Caki2 (cell line): ENCODE data around the gene NPAS4. TPM values are rescaled to one million over a fixed set of nuclear protein-coding genes. Genes with fewer than 3 reads are reported as not detected.
"Not testable (repeated sequence)": the region's sequence is repeated elsewhere in the genome, so short reads cannot be mapped to it uniquely, and the experiment has no call there.

Source experiments
- DNase-seq: peaks from one replicate; pipeline ENCODE4 v3.0.0-alpha.2; 2015; ENCODE audit warnings: low read depth
- in situ Hi-C: cut with HindIII; loops from 2 replicates; pipeline ENCODE4 v1.10.0; 2016; ENCODE audit warnings: low sequenced_read_pairs, low pct_unique_long_range_greater_than_20kb, mixed read lengths
- total RNA-seq: library from RNA; depleted of rRNA; stranded (reverse); fragments of >200 nt; shearing (Covaris generic); gene quantifications from 2 replicates; pipeline ENCODE4 v1.2.3, GENCODE V29; 2014; ENCODE audit warnings: low replicate concordance

NPAS4 gene
- total RNA-seq, 1 experiment from 2014 or later: not detected

DNA sequence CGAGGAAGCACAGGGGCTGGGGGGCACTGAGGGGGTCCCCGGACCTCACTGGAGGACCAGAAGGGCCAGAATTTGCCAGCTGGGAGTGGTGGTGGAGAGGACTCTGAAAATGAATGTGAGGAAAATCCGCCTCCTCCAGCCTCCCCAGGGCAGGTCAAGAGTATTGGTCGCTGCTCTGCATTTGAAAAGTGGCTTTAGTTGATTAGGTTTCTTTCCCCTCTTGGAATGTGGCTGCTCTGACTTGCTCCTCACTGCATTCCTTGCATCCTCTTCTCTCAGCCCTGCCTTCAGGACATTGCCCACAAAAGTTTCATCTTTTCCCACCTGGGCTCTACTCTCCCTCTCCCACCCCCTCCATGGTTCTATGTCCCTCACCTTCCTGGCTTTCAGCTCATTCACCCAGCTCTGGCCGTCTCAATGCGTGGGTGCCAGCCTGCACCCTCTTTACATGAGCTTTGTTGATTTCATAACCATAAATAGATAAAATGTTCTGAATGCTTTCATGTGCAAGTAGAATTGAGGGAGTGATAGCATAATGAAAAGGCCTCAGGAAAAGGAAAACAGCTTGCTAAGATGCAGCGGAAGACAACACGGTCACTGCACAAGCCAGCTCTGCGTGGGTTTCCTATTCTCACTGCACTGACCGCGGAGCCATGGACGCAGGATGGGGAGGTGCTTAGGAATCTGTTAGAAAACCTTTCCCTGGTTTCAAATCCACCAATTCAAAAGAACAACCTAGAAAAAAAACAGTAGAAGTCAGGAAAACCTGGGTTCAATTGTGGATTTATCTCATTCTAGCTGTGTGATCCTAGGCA lies 6.5 kb upstream of the NPAS4 start:
- no peak for DNase-seq

DNA sequence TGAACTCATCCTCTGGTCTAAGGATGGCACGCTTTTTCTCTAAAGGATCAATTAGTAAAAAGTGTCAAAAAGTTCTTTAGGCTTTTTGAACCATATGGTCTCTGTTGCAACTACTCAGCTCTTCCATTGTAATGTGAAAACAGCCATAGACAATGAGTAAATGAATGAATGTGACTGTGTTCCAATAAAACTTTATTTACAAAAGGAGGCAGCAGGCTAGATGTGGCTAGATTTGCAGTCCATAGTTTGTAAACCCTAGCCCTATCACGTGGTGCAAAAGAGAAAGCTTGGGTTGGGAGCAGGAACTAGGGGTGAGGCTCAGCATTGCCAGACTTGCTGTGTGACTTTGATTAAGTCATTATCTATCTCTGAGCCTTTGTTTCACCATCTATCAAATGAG lies 5.4 kb upstream of the NPAS4 start:
- in situ Hi-C loops: no loop called here
- no peak for DNase-seq

More for the DNA sequence above, 6.5 kb upstream of the NPAS4 start:
- in situ Hi-C loops: no loop called here

DNA sequence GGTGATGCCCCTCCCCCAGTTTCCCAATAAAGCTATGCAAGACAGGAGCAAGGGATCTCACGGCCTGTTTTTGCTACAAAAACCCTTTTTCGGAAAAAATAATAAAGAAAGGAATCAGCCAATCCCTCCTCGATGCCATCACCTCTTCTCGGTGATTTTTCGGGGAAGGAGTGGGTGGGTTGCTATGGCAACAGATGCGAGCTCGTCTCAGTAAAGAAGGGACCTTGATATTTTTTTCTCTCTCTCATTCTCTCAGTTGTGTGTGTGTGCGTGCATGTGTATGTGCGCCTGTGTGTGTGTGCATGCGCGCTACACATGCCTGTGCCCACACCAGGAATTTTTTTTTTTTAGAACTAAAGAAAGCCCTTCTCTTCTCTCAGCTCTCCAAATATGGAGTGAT lies 3.8 kb upstream of the NPAS4 start:
- in situ Hi-C loops: no loop called here
- DNase-seq: no peak

DNA sequence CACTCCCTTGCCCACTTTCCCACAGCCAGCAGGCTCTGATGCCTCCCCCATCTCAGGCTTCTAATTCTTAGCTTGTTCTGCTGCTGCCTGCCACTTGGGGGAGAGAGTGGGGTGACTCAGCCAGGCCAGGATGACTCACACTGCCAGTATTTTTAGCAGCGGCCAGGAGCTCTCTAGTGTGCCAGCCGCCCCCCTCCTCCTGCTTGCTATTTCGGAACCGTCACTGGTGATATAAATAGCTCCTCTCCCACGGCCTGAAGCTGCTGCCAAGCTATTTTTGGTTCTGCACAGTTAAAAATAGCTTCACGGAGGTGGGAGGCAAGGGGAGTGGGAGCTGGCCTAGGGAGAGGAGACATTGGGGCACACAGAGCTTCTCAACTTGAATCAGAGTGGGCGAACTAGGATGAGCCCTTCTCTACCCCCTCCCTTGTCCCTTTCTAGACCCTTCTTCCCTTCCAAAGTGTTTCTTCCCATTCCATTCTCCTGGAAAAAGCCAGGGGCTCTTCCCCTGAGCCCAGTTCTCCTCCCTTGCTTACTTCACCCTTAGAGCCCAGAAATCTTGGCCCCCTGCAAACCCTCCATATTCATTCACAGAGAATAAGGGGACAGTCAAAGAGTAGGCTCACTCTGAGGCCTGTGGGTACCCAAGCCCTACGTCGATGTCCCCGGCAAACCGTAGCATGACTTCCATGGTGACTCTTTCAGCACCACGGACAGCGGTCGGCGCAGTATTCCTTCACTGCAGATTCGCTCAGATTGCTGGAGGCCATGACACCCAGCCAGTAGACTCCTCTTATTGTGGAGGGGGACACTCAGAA lies 2.5 kb upstream of the NPAS4 start:
- peak; percentile 44 for DNase-seq
- in situ Hi-C loops: no loop called here

DNA sequence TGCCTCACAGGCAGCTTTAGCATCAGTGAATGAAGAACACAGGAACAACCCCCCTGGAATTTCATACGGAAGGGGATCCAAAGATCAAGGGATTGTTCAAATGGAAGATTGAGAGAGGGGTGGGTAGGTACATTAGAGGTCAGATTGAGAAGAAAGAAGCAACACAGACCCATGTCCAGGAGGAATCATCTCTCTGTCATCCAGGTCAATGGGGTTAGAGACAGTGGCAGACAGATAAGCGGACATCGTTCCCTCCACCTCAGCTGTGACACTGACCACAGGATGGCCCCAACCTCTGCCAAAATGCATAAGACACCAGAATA lies 1.9 kb upstream of the NPAS4 start:
- in situ Hi-C loops: no loop called here

DNA sequence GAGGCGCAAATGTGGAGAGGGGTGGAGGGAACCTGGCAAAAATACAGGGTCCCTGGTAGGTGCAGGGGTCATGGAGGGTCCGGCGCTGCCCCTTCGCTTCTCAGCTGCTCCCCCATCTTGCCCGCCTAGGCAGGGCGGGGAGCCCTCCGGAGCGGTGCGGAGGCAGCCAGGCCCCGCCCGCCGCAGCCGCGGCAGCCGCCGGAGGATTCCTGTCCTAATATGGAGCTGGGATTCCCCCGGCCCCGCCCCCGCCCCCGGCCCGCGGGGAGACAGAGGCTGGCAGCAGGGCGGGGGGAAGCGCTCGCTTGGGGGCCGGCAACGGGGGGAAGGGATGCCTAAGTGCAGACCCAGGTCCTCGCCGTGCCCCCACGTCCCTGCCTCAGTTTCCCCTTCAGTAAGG lies 1.0 kb upstream of the NPAS4 start:
- in situ Hi-C loops: no loop called here
- no peak for DNase-seq

More for the DNA sequence above, 1.9 kb upstream of the NPAS4 start:
- DNase-seq: no peak

DNA sequence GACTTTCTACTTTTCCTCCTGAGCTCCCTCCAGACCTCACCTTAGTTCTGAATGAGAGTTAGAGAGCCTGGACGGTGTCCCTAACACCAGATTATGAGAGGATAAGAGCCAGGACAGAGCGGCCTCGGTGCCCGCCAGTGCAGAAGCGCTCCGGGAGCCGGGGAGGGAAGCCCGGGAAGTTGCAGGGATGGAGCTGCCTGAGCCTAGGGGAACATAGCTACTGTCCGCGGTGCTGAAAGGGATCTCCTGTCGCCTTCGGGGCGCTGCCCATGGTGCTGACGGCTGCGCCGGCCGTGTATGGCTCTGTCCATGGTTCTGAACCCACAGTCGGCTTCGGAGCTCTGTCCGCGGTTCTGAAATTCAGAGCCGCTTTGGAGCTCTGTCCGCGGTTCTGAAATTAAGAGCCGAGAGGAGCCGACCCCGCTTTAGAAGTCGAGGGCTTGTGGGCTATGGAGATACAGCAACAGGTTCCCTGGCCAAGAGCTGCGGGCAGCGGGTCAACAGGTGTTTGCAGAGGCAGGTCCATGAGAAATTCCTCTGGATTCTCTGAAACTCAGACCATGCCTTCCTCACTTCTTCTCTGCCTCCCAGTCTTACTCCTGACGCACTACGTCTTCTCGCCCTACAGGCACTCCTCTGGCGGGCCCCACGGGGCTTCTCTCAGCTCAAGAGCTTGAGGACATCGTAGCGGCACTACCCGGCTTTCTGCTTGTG lies 814 bp downstream of the NPAS4 start:
- peak; percentile 82 for DNase-seq
- in situ Hi-C loops: no loop called here

DNA sequence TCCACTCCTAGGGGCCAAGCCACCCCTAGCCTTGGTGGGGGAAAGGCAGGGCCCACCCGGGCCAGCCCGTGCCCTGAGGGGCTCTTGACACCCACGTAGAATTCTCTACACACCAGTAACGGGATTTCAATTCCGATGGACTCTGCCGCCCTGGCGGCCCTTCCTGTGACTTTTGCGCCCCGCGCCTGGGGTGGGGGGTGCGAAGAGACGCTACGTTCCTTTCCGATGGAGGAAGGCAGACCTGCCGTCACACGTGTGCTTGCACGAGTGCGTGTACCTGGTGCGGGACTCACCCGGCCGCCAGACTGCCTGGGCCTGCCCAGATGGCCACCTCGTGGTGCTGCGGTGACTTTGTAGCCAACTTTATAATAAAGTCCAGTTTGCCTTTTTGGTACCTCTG lies 5.5 kb downstream of the NPAS4 start:
- DNase-seq: no peak
- in situ Hi-C loops: no loop called here

DNA sequence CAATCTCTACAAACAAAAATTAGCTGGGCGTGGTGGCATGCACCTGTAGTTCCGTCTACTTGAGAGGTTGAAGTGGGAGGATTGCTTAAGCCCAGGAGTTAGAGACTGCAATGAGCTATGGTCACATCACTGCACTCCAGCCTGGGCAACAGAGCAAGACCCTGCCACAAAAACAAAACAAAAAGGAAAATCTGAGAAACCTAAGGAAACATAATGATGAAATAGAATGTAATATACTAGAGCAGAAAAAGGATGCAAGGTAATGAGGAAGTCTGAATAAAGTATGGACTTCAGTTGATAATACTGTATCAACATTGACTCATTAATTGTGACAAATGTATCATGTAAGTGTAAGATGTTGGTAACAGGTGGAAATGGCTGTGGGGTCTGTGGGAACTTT lies 8.1 kb downstream of the NPAS4 start:
- in situ Hi-C loops: no loop called here
- no peak for DNase-seq

DNA sequence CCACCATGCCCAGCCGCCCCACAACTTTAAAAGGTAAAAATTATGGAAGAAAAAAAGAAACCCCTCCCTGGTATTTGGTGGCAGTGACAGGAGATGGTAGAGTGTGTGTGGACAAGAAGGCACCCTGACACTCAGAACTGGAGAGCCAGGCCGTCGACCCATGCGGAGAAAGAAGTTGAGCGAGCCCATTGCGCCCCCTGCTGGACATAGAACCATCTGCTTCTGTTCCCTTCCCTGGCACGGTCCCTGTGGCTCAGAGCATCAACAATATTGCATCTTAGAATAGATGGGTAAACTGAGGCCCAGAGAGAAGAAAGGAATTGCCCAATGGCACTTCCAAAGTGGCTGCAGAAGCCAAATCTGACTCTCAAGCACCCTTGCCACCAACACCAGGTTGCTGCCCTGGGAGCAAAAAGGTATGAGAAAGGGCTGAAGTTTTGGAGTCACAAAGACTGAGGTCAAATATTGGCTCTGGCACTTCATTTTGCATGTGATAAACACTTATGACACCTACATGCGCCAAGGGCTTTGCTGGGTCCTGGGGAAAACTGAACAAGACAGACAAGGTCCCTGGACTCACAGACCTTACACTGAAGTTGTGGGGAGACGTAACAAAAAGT lies 9.3 kb downstream of the NPAS4 start:
- in situ Hi-C loops: no loop called here
- DNase-seq: peak; percentile 21

DNA sequence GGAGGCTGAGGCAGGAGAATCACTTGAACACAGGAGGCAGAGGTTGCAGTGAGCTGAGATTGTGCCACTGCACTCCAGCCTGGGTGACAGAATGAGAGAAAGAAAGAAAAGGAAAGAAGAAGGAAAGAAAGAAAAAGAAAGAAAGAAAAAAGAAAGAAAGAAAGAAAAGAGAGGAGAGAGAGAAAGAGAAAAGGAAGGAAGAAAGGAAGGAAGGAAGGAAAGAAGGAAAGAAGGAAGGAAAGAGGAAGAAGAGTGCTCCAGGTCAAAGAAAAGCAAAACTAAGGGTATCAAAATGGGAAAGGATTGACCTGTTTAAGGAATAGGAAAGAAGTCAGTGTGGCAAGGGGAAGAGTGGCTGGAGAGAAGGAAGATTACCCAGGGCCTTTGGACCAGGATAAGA lies 10.5 kb downstream of the NPAS4 start:
- in situ Hi-C loops, DNase-seq: not testable (repeated sequence)

DNA sequence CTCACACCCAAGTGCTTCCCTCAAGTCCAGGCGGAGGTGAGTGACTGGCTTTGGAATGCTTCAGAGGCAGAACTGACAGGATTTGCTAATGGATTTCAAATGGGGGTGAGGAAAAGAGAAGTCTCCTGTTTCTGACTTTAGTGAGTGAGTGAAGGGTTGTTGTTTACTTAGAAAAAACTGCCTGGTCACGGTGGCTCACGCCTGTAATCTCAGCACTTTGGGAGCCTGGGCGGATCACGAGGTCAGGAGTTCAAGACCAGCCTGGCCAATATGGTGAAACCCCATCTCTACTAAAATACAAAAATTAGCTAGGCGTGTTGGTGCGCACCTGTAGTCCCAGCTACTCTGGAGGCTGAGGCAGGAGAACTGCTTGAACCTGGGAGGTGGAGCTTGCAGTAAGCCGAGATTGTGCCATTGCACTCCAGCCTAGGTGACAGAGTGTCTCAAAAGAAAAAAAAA lies 11.1 kb downstream of the NPAS4 start:
- in situ Hi-C loops, DNase-seq: not testable (repeated sequence)

DNA sequence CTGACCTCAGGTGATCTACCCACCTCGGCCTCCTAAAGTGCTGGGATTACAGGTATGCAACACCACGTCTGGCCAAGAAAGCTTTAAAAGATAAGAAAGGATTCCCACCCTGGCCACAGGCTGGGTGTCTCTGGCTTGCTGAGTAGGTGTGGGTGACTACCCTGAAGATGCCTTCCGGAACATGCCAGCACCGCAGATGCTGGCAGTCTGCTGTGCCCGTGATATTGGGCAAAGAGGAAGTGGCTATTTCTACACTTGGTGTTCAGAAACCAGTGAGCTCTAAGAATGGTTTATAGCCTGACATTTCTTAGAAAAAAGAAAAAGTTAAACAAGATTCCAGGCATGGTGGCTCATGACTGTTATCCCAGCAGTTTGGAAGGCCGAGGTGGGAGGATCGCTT lies 11.8 kb downstream of the NPAS4 start:
- in situ Hi-C loops: no loop called here
- no peak for DNase-seq

DNA sequence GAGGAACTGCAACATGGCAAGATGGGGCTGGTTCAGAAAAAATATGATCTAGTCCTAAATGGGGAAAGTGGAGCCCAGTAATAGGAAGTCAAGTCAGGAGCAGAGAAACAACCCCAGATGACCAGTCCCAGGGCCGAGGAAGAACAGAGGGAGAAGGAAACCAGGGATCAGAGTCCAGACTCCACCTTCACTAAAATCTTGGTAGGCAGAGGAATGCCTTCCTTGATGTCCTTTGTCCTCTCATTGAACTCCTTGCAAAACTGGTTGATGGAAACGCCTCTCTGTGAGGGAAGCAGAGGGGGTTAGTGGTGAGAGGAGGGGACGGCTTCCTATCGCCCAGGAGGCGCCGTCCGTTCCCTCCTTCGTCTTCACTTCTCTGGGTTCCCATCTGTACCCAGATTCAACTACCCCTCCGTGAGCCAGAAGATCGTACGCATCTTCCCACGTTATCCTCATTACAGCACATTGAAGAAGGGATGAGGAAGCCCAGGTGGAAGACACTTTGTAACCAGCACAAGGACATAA lies 17.2 kb downstream of the NPAS4 start:
- DNase-seq: no peak
- in situ Hi-C loops: no loop called here

DNA sequence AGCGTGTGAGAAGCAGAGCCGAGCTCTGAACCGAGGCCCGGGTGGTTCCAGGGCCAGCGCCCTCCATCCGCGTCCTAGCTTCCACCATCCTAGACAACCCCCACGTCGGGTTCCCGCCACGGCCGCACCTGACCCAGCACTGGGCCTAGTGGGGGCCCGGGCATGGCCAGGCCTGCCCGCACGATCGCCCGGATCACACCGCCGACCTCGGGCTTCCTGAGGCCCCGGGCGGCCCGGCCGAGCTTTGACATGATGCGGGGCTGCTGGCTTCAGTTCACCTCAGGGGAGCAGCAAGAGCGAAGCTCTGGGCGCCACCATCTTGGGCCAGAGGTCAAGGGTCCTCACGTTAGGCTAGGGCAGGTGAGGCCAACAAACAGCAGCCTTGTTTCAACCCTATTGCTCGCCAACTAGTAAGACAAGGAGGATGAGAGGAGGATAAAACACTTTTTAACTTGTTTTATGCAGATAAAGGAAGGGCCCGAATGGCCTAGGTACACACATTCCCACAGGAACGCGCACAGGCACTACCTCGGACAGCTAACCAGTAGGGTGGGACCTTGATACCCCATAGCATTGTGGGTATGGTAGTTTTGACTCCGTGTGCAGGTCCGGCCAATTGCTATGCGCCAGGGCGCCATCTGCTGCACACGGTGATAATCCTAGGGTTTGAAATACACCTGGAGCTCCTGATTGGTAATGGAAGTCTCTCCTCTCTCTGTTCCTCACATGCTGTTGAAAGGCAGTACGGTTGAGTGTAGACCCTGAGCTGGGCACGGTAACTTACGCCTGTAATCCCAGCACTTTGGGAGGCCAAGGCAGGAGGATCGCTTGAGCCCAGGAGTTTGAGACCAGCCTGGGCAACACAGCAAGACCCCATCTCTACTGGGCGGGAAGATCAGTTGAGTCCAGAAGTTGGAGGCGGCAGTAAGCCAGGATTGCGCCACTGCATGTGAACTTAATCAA lies 17.9 kb downstream of the NPAS4 start, which contains the start of gene MRPL11:
TSS of gene MRPL11 (minus strand) at position 345 of the 963 bp plus-strand sequence. CDS start at position 251, 94 bp downstream.
- in situ Hi-C loops: no loop called here

DNA sequence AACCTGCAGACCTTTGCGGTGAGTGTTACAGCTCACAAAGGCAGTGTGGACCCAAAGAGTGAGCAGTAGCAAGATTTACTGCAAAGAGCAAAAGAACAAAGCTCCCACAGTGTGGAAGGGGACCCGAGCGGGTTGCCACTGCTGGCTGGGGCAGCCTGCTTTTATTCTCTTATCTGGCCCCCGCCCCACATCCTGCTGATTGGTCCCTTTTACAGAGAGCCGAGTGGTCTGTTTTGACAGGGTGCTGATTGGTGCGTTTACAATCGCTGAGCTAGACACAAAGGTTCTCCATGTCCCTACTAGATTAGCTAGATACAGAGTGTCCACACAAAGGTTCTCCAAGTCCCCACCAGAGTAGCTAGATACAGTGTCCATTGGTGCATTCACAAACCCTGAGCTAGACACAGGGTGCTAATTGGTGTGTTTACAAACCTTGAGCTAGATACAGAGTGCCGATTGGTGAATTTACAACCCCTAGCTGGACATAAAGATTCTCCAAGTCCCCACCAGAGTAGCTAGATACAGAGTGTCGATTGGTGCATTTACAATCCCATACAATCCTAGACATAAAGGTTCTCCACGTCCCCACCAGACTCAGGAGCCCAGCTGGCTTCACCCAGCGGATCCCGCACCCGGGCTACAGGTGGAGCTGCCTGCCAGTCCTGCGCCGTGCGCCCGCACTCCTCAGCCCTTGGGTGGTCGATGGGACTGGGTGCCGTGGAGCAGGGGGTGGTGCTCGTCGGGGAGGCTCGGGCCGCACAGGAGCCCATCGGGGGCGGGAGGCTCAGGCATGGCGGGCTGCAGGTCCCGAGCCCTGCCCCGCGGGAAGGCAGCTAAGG lies 19.5 kb downstream of the NPAS4 start:
- DNase-seq, in situ Hi-C loops: not testable (repeated sequence)

More for the DNA sequence above, 17.9 kb downstream of the NPAS4 start, which contains the start of gene MRPL11:
- DNase-seq: peak; percentile 87
